GM19324 (cell line): Measurements from ENCODE around the gene GOLGA8J.
"Not testable (repeated sequence)": the region's sequence is repeated elsewhere in the genome, so short reads cannot be mapped to it uniquely, and the experiment has no call there.

Source experiments
- ATAC-seq: cut with Tn5 transposase; IDR thresholded peaks from one replicate; pipeline ENCODE4 v1.9.1; 2021; ENCODE audit warnings: mild to moderate bottlenecking, moderate library complexity; ENCODE audit not compliant: unreplicated experiment, low FRiP score

GOLGA8J gene

GRCh38 chr15:30082655-30083054 is at the start of gene GOLGA8J:
Gene GOLGA8J (plus strand): TSS chr15:30082955. CDS start chr15:30083053, 98 bp downstream.
- ATAC-seq: not testable (repeated sequence)

- ATAC-seq: no peak
Measured at GRCh38 chr15:30033211-30033610, 49.5 kb upstream of the GOLGA8J start.

- ATAC-seq: no peak
Measured at GRCh38 chr15:30033763-30034162, 49.0 kb upstream of the GOLGA8J start.

GRCh38 chr15:30036036-30036703 is 46.6 kb upstream of the GOLGA8J start:
- no peak for ATAC-seq

- ATAC-seq: no peak
Measured at GRCh38 chr15:30038667-30039523, 43.9 kb upstream of the GOLGA8J start.

GRCh38 chr15:30041868-30042267 is 40.9 kb upstream of the GOLGA8J start:
- ATAC-seq: no peak

GRCh38 chr15:30042556-30042955 is 40.2 kb upstream of the GOLGA8J start:
- no peak for ATAC-seq

- no peak for ATAC-seq
Measured at GRCh38 chr15:30043211-30043655, 39.5 kb upstream of the GOLGA8J start.

GRCh38 chr15:30044377-30044776 is 38.4 kb upstream of the GOLGA8J start:
- ATAC-seq: no peak

GRCh38 chr15:30044826-30045225 is 37.9 kb upstream of the GOLGA8J start:
- ATAC-seq: not testable (repeated sequence)

- not testable (repeated sequence) for ATAC-seq
Measured at GRCh38 chr15:30045248-30046041, 37.3 kb upstream of the GOLGA8J start.

- ATAC-seq: no peak
Measured at GRCh38 chr15:30046430-30046829, 36.3 kb upstream of the GOLGA8J start.

GRCh38 chr15:30055604-30056003 is 27.2 kb upstream of the GOLGA8J start:
- ATAC-seq: no peak

- ATAC-seq: no peak
Measured at GRCh38 chr15:30056166-30056565, 26.6 kb upstream of the GOLGA8J start.

- ATAC-seq: no peak
Measured at GRCh38 chr15:30059771-30060170, 23.0 kb upstream of the GOLGA8J start.

GRCh38 chr15:30062881-30063280 is 19.9 kb upstream of the GOLGA8J start:
- no peak for ATAC-seq

- no peak for ATAC-seq
Measured at GRCh38 chr15:30063835-30064546, 18.8 kb upstream of the GOLGA8J start.

GRCh38 chr15:30065025-30065801 is 17.5 kb upstream of the GOLGA8J start:
- no peak for ATAC-seq

- no peak for ATAC-seq
Measured at GRCh38 chr15:30068326-30068725, 14.4 kb upstream of the GOLGA8J start.
